Endometrial microvascular endothelial cells (primary cell): ENCODE data around the gene LBX1. TPM values are rescaled to one million over a fixed set of nuclear protein-coding genes. Genes with fewer than 3 reads are reported as not detected.

Experiments
- in situ Hi-C: cut with HindIII; loops from 2 replicates; pipeline ENCODE4 v1.10.0; 2017; ENCODE audit warnings: low sequenced_read_pairs, low pct_unique_long_range_greater_than_20kb; ENCODE audit errors: inconsistent ontology term
- total RNA-seq: library from RNA; depleted of rRNA; stranded (reverse); fragments of >200 nt; gene quantifications from one replicate; pipeline ENCODE4 v1.2.3, GENCODE V29; 2015; ENCODE audit errors: inconsistent ontology term

Gene LBX1
- total RNA-seq, 1 donor from 2014 or later = not detected

- in situ Hi-C loops = no loop called here
Measured at GRCh38 chr10:101249171-101249581, 19.9 kb upstream of the LBX1 start.

- in situ Hi-C loops = no loop called here
Measured at GRCh38 chr10:101246639-101247038, 17.4 kb upstream of the LBX1 start.

DNA sequence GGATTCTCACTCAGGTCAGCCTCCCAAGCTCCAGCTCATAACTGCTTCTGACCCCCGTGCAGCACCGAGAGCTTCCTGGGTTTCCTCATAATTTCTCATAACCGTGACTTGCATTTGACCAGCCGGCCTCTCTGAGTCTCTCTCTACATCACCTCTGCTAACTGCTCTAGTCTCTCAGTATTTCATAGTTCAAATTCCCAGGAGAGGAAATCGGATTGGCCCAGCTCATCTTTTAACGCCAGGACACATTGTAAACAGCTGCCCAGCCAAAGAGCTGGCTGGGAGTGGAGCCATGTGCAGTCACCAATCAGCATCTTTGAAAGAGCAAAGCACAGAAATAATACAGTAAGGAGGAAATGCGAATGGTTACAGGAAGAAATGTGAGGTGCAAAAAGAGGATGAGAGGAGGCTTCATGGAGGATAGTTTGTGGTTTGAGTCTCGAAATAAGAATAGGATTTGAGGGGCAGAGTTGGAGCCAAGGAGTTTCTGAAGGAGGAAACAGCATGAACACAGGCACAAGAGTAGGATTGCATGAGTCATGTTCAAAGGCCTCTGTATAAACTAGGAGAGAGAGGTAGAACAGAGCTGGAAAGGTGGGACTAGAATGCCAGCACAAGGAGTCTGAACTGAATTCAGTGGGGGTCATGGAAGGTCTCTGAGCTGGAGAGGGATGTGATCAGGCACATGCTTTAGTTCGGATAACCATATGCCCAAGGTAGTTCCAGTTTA lies 15.2 kb upstream of the LBX1 start:
- in situ Hi-C loops = no loop called here

DNA sequence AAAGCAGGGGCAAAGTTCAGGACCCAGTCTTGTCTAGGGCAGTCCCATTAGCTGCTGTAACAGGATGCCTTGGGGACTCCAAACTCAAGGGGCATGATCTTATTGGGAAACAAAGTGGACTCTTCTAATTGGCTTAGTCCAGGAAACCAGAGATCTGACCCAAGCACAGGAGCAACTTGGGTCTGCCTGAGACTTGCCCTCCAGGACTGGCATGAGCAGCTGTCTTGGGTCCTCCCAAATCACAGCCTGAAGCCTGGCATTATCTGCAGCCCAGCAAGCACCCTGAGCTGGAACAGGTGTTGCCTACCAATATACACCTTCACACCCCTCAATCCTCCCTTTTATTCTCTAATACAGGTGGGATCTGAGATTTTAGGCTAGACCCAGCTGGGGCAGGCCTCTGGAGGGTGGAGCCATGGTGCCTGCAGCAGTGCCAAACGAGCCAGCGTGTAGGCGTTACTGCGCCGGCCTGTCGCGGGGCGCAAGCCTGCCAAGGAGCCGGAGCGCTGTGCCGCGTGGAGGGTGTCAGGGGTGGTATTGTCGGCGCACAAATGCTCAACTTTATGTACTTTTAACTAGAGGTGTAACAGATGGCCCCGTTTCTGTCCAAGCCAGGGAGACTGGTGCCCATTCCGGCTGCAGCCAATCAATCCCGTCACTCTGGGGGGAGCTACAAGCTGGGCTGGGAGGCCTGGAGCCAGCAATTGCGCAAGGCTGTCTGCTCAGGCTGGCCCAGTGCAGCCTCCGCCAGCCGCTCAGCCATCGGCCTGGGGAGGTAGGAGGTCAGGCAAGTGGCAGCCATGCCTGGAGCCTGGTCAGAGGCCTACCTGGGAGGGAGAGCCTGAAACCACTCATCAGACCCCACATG lies 12.8 kb upstream of the LBX1 start:
- in situ Hi-C loops = no loop called here

DNA sequence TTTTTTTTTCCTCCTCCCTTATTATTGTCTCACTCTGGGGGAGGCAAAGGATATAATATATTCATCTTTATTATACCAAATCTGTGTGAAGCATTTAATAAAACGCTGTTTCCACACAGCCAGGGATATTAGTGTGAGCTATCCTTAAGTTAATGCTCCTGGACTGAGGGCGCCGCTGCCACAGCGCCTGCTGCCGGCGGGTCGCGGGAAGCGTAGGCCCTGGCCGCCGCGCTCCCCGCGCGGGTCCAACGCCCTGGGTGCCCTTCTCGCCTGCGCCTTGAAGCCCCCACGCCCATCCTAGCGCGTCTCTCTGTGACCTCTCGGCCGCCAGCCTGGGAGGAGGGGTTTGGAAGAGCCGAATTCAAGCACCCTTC lies 9.5 kb upstream of the LBX1 start:
- in situ Hi-C loops = no loop called here

GRCh38 chr10:101237982-101238731 lies 8.9 kb upstream of the LBX1 start:
- in situ Hi-C loops = no loop called here

DNA sequence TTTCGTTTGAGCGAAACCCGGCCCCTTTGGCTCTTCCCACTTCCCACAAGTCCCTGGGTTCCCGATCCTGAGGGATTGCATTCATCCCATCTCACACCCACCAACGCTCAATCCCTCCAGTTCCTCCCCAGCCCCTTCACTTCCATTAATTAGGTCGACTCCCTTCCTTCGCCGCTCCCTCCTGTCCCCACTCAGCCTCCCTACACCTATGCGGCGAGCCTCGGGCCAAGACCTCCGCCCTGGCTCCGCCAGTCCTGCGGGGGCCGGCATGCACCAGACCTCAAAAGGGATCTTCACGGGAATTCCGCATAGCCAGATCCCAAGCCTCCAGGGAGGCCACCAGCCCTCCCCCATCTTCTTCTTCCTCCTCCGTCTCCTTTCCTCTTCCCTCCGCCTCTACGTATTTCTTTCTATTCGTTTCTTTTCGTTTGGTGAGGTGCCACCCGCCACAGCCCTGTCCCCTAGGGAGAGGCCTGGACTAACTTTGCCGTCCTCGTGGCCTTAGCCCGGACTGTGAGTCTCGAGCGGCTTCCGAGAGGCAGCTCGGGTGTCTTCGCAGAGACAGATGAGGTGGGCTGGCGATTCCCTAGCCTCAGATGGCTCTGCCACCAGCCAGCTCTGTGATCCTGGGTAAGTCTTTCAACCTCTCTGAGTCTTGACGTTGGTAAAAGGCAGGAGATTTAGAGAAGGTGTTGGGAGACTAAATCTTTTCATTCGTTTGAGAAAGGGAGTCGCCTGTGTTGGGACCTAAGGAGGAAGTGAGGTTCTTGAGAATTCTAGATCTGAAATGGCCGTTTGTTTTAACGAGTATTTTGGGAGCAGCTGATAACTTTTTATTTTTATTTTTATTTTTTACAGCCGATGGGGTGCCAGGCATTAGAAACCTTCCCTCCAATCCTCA lies 8.1 kb upstream of the LBX1 start:
- in situ Hi-C loops = no loop called here

- in situ Hi-C loops = no loop called here
Measured at GRCh38 chr10:101236376-101237080, 7.3 kb upstream of the LBX1 start.

DNA sequence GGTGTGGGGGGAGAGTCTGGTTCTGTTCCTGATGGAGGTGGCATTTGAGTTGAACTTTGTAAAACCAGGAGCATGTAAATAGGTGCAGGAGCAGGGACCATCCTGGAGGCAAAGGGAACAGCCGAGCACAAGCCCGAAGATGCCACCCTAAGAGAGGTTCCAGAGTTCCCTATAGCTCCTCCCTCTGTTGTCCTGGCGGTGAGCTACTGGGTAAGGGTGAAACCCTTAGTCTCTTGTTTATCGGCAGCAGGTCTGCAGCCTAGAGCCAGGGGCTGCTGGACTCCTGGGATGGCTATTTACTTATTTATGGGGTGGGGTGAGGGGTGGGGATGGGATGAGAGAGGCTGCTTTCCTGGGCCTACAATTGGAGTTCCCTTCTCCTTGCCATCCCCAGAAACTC lies 6.5 kb upstream of the LBX1 start:
- in situ Hi-C loops = no loop called here

DNA sequence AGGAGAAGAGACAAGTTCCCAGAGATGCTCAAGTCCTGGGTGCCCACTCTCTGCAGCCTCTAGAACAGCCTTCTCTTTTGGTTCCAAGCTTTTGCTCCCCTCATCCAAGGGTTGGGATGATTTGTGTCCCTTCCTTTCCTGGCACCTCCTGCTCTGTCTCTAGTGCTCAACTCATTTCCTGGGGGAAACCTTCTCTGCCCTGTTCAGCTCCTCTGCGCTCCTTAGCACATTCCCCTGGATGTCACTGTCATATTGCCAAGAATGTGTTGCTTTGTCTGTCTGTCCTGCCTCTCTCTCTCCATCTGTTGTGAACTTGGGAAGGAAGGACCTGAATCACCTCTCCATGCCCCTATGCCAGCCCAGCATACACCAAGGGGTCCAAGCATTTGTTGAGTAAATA lies 5.1 kb upstream of the LBX1 start:
- in situ Hi-C loops = no loop called here

- in situ Hi-C loops = no loop called here
Measured at GRCh38 chr10:101233863-101234262, 4.6 kb upstream of the LBX1 start.

GRCh38 chr10:101233443-101233842 lies 4.2 kb upstream of the LBX1 start:
- in situ Hi-C loops = no loop called here

GRCh38 chr10:101231912-101232689 lies 2.8 kb upstream of the LBX1 start:
- in situ Hi-C loops = no loop called here

DNA sequence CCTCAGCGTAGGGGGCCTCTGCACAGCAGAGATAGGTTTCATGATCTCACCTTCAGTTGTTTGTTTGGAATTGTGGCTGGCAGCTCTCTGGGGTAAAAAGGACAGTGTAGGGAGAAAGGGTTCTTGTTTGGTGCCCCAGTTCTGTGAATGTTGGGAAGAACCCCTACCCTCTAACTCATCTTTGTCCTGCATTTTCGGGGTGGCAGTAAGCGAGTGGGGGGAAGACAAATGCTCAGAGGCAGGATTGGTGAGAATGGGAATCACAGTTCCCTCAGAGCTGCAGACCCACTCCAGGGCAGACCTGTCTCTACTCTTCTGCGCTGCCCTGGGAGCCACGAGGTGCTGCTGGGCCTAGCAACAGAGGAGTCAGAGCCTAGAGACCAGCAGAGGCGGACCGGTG lies 1.8 kb upstream of the LBX1 start:
- in situ Hi-C loops = no loop called here

- in situ Hi-C loops = no loop called here
Measured at GRCh38 chr10:101230183-101230917, 1.1 kb upstream of the LBX1 start.

GRCh38 chr10:101228966-101229265 lies 347 bp downstream of the LBX1 start:
- in situ Hi-C loops = no loop called here
